Measurements from ENCODE around the gene EOLA1.
"Not testable (repeated sequence)": the region's sequence is repeated elsewhere in the genome, so short reads cannot be mapped to it uniquely, and the experiment has no call there.

Gene EOLA1

GRCh38 chrX:149571770-149572169 is 31.0 kb downstream of the EOLA1 start:
- H3K9me3 ChIP-seq (ENCODE audit: control insufficient read depth in 1 of 2, low read length in 2 of 2), result no peaks in the 10 kb centered on the region
- H3K27ac ChIP-seq (ENCODE audit: low read length), result no peak overlapping the region
- no peaks in the 10 kb centered on the region for H3K4me1 ChIP-seq (ENCODE audit: control insufficient read depth in 1 of 2, insufficient read depth in 2 of 2, low read length in 2 of 2)
- no peaks in the 10 kb centered on the region for H3K36me3 ChIP-seq (ENCODE audit: control insufficient read depth in 1 of 2, insufficient read depth in 2 of 2, low read length in 2 of 2)
- no peaks in the 10 kb centered on the region for H3K27me3 ChIP-seq (ENCODE audit: low read depth, low read length)
- H3K4me3 ChIP-seq (ENCODE audit: low read depth in 1 of 2, low read length in 2 of 2), result no peak overlapping the region

GRCh38 chrX:149572743-149573142 is 31.9 kb downstream of the EOLA1 start:
- Histone ChIP-seq H3K4me3 (ENCODE audit: low read depth in 1 of 2, low read length in 2 of 2) (no peak overlapping the region), H3K36me3 (ENCODE audit: control insufficient read depth in 1 of 2, insufficient read depth in 2 of 2, low read length in 2 of 2) (no peaks in the 10 kb centered on the region), H3K27me3 (ENCODE audit: low read depth, low read length) (no peaks in the 10 kb centered on the region), H3K9me3 (ENCODE audit: control insufficient read depth in 1 of 2, low read length in 2 of 2) (no peaks in the 10 kb centered on the region), H3K4me1 (ENCODE audit: control insufficient read depth in 1 of 2, insufficient read depth in 2 of 2, low read length in 2 of 2) (no peaks in the 10 kb centered on the region), H3K27ac (ENCODE audit: low read length) (no peak overlapping the region)

GRCh38 chrX:149573456-149573855 is 32.6 kb downstream of the EOLA1 start:
- not testable (repeated sequence) for H3K4me3 ChIP-seq (ENCODE audit: low read depth in 1 of 2, low read length in 2 of 2)

GRCh38 chrX:149585631-149586030 is 44.8 kb downstream of the EOLA1 start:
- not testable (repeated sequence) for H3K4me3 ChIP-seq (ENCODE audit: low read depth in 1 of 2, low read length in 2 of 2); H3K9me3 ChIP-seq (ENCODE audit: control insufficient read depth in 1 of 2, low read length in 2 of 2)

More at GRCh38 chrX:149573456-149573855, 32.6 kb downstream of the EOLA1 start:
- not testable (repeated sequence) for H3K9me3 ChIP-seq (ENCODE audit: control insufficient read depth in 1 of 2, low read length in 2 of 2); H3K27me3 ChIP-seq (ENCODE audit: low read depth, low read length); H3K27ac ChIP-seq (ENCODE audit: low read length); H3K36me3 ChIP-seq (ENCODE audit: control insufficient read depth in 1 of 2, insufficient read depth in 2 of 2, low read length in 2 of 2); H3K4me1 ChIP-seq (ENCODE audit: control insufficient read depth in 1 of 2, insufficient read depth in 2 of 2, low read length in 2 of 2)

GRCh38 chrX:149587359-149587758 is 46.5 kb downstream of the EOLA1 start, which contains the start of gene MAGEA9B:
MAGEA9B (minus strand) TSS chrX:149587459; CDS start chrX:149583179, 4,280 bp downstream.
- not testable (repeated sequence) for H3K4me1 ChIP-seq (ENCODE audit: control insufficient read depth in 1 of 2, insufficient read depth in 2 of 2, low read length in 2 of 2); H3K27me3 ChIP-seq (ENCODE audit: low read depth, low read length); H3K9me3 ChIP-seq (ENCODE audit: control insufficient read depth in 1 of 2, low read length in 2 of 2); H3K4me3 ChIP-seq (ENCODE audit: low read depth in 1 of 2, low read length in 2 of 2); H3K27ac ChIP-seq (ENCODE audit: low read length); H3K36me3 ChIP-seq (ENCODE audit: control insufficient read depth in 1 of 2, insufficient read depth in 2 of 2, low read length in 2 of 2)

More at GRCh38 chrX:149585631-149586030, 44.8 kb downstream of the EOLA1 start:
- H3K27ac ChIP-seq (ENCODE audit: low read length); H3K36me3 ChIP-seq (ENCODE audit: control insufficient read depth in 1 of 2, insufficient read depth in 2 of 2, low read length in 2 of 2); H3K27me3 ChIP-seq (ENCODE audit: low read depth, low read length); H3K4me1 ChIP-seq (ENCODE audit: control insufficient read depth in 1 of 2, insufficient read depth in 2 of 2, low read length in 2 of 2): not testable (repeated sequence)

- H3K9me3 ChIP-seq (ENCODE audit: control insufficient read depth in 1 of 2, low read length in 2 of 2); H3K27me3 ChIP-seq (ENCODE audit: low read depth, low read length); H3K36me3 ChIP-seq (ENCODE audit: control insufficient read depth in 1 of 2, insufficient read depth in 2 of 2, low read length in 2 of 2); H3K4me3 ChIP-seq (ENCODE audit: low read depth in 1 of 2, low read length in 2 of 2); H3K4me1 ChIP-seq (ENCODE audit: control insufficient read depth in 1 of 2, insufficient read depth in 2 of 2, low read length in 2 of 2); H3K27ac ChIP-seq (ENCODE audit: low read length): not testable (repeated sequence)
These were observed 50.2 kb downstream of the EOLA1 start for GRCh38 chrX:149590993-149591392.

GRCh38 chrX:149595214-149595613 is 54.4 kb downstream of the EOLA1 start, which contains the start of gene HSFX2:
HSFX2 (minus strand) TSS chrX:149595314; CDS start chrX:149594700, 614 bp downstream.
- H3K4me3 ChIP-seq (ENCODE audit: low read depth in 1 of 2, low read length in 2 of 2); H3K27me3 ChIP-seq (ENCODE audit: low read depth, low read length); H3K4me1 ChIP-seq (ENCODE audit: control insufficient read depth in 1 of 2, insufficient read depth in 2 of 2, low read length in 2 of 2); H3K27ac ChIP-seq (ENCODE audit: low read length); H3K36me3 ChIP-seq (ENCODE audit: control insufficient read depth in 1 of 2, insufficient read depth in 2 of 2, low read length in 2 of 2); H3K9me3 ChIP-seq (ENCODE audit: control insufficient read depth in 1 of 2, low read length in 2 of 2): not testable (repeated sequence)

GRCh38 chrX:149595943-149596342 is 55.1 kb downstream of the EOLA1 start:
- H3K4me1 ChIP-seq (ENCODE audit: control insufficient read depth in 1 of 2, insufficient read depth in 2 of 2, low read length in 2 of 2); H3K4me3 ChIP-seq (ENCODE audit: low read depth in 1 of 2, low read length in 2 of 2); H3K9me3 ChIP-seq (ENCODE audit: control insufficient read depth in 1 of 2, low read length in 2 of 2); H3K27me3 ChIP-seq (ENCODE audit: low read depth, low read length); H3K36me3 ChIP-seq (ENCODE audit: control insufficient read depth in 1 of 2, insufficient read depth in 2 of 2, low read length in 2 of 2); H3K27ac ChIP-seq (ENCODE audit: low read length): not testable (repeated sequence)

All from muscle layer of duodenum (tissue), 2 donors.